ENCODE data around the gene DSG4.

- TF ChIP-seq EZH2phosphoT487 (IDR thresholded peaks at IDR 0.05; ENCODE audit: borderline replicate concordance, low read depth, low read length) (no peak), CTCF (conservative IDR thresholded peaks at IDR 0.05; ENCODE audit: low read length) (no peak)
These were observed 69.3 kb downstream of the DSG4 start for GRCh38 chr18:31445908-31446307.

Measured in OCI-LY7 (cell line).